B cell (primary cell): ENCODE measurements around the gene ADGRV1. TPM values are rescaled to one million over a fixed set of nuclear protein-coding genes. Genes with fewer than 3 reads are reported as not detected.

Experiments used
- ATAC-seq: fragments of 200-7000 bp; cut with Tn5 transposase; one replicate; pipeline ENCODE4 v1.10.0; 2021; ENCODE audit warnings: low read depth, mild to moderate bottlenecking, moderate number of reproducible peaks, moderate library complexity
- CTCF ChIA-PET: fragments of 350-600 bp; sonication (Branson Sonifier 250); formaldehyde crosslinking; loops from one replicate; lab custom pipeline; 2021; ENCODE audit warnings: antibody characterized with exemption, inconsistent platforms; lab: Charles Lee
- POLR2A ChIA-PET: fragments of 350-600 bp; sonication (Branson Sonifier 250); formaldehyde crosslinking; loops from one replicate; lab custom pipeline; 2021; ENCODE audit warnings: antibody characterized with exemption; lab: Charles Lee
- DNase-seq: peaks from one replicate; pipeline ENCODE4 v3.0.0; 2013
- H2AFZ ChIP-seq: 2 replicates; pipeline ENCODE4 v1.6.1; 2012; ENCODE audit warnings: mild to moderate bottlenecking, low read depth, low read length; ENCODE audit not compliant: insufficient read depth, poor library complexity, severe bottlenecking
- H3K27ac ChIP-seq, 2 donors: 1 replicate in 1 of 2; 2 replicates in 1 of 2; pipeline ENCODE4 v1.5.1; 2012 to 2013; ENCODE audit warnings: low read length in 2 of 2, mild to moderate bottlenecking in 2 of 2, moderate library complexity in 1 of 2
- H3K27me3 ChIP-seq, 4 experiments: fragments of 200-600 bp in 1 of 4; sonication (generic) in 1 of 4; replicated peaks in 1 of 4; 1 replicate in 2 of 4; 2 replicates in 2 of 4; pipeline versions ENCODE4 v1.6.1 to v1.7.0; 2013 to 2016; ENCODE audit warnings: low read length in 3 of 4, mild to moderate bottlenecking in 2 of 4, mixed read lengths in 1 of 4, moderate library complexity in 1 of 4; ENCODE audit not compliant: insufficient read depth in 4 of 4, control insufficient read depth in 3 of 4; ENCODE audit errors: control extremely low read depth in 1 of 4
- H3K36me3 ChIP-seq, 2 experiments: replicated peaks in 1 of 2; 1 replicate in 1 of 2; 2 replicates in 1 of 2; pipeline versions ENCODE4 v1.6.1 to v1.7.1; 2013; ENCODE audit warnings: low read length in 1 of 2; ENCODE audit not compliant: insufficient read depth in 2 of 2, control insufficient read depth in 1 of 2; ENCODE audit errors: control extremely low read depth in 1 of 2, extremely low read depth in 1 of 2
- H3K4me1 ChIP-seq, 2 donors: fragments of 200-600 bp in 1 of 2; sonication (generic) in 1 of 2; 1 replicate in 1 of 2; 2 replicates in 1 of 2; pipeline versions ENCODE4 v1.5.1 to v1.6.1; 2013 to 2017; ENCODE audit warnings: low read length in 2 of 2; ENCODE audit not compliant: control insufficient read depth in 2 of 2, insufficient read depth in 2 of 2
- H3K4me2 ChIP-seq: replicated peaks from 2 replicates; pipeline ENCODE3; 2012; ENCODE audit warnings: mild to moderate bottlenecking, low read depth, low read length; ENCODE audit not compliant: poor library complexity, severe bottlenecking
- H3K4me3 ChIP-seq, 5 experiments: fragments of 200-600 bp in 1 of 5; sonication (generic) in 1 of 5; 1 replicate in 3 of 5; 2 replicates in 2 of 5; pipeline versions ENCODE4 v1.5.1 to v1.7.0; 2011 to 2016; ENCODE audit warnings: low read length in 4 of 5, mild to moderate bottlenecking in 4 of 5, low read depth in 2 of 5, control low read depth in 1 of 5, moderate library complexity in 1 of 5; ENCODE audit not compliant: insufficient read depth in 1 of 5; ENCODE audit errors: control extremely low read depth in 1 of 5, extremely low read depth in 1 of 5
- H3K79me2 ChIP-seq: fragments of 200-600 bp; sonication (generic); one replicate; pipeline ENCODE4 v1.6.0; 2016; ENCODE audit warnings: low read length; ENCODE audit not compliant: control insufficient read depth, insufficient read depth
- H3K9ac ChIP-seq: fragments of 200-600 bp; sonication (generic); 2 replicates; pipeline ENCODE4 v1.6.1; 2017; ENCODE audit warnings: mild to moderate bottlenecking, low read length, moderate library complexity
- H3K9me3 ChIP-seq, 3 donors: one replicate each; pipeline versions ENCODE4 v1.6.1 to v1.7.1; 2013; ENCODE audit warnings: low read length in 2 of 3; ENCODE audit not compliant: control insufficient read depth in 2 of 3, insufficient read depth in 1 of 3; ENCODE audit errors: control extremely low read depth in 1 of 3
- H4K20me1 ChIP-seq: 2 replicates; pipeline ENCODE4 v1.6.0; 2012; ENCODE audit warnings: mild to moderate bottlenecking, low read length; ENCODE audit not compliant: insufficient read depth, control insufficient read depth, poor library complexity, severe bottlenecking
- H3K27ac Mint-ChIP-seq: one replicate; pipeline ENCODE4 v1.8.0; 2021; ENCODE audit warnings: mixed read lengths
- H3K27me3 Mint-ChIP-seq: one replicate; pipeline ENCODE4 v1.8.0; 2021; ENCODE audit warnings: mixed read lengths
- H3K4me1 Mint-ChIP-seq: one replicate; pipeline ENCODE4 v1.8.0; 2021; ENCODE audit warnings: mixed read lengths
- H3K4me3 Mint-ChIP-seq: one replicate; pipeline ENCODE4 v1.8.0; 2021; ENCODE audit warnings: mixed read lengths
- H3K9me3 Mint-ChIP-seq: one replicate; pipeline ENCODE4 v1.8.0; 2022; ENCODE audit warnings: mixed read lengths; ENCODE audit not compliant: insufficient read depth
- EZH2 ChIP-seq: IDR thresholded peaks from 2 replicates; pipeline ENCODE4 v1.6.1; 2012; ENCODE audit warnings: borderline replicate concordance, low read depth, mild to moderate bottlenecking, moderate library complexity, low read length; ENCODE audit not compliant: insufficient read depth, poor library complexity, severe bottlenecking
- WGBS: methylation state at CpG from one replicate; pipeline ENCODE4 v1.1.5; 2013; ENCODE audit warnings: missing lambda C conversion rate; ENCODE audit not compliant: insufficient coverage; 5-methylcytosine and 5-hydroxymethylcytosine counted together
- intact Hi-C: fragments of 100-400 bp; cut with micrococcal nuclease; formaldehyde crosslinking; loops from one replicate; pipeline ENCODE4 v1.10.0; 2022
- polyA plus RNA-seq: library from polyadenylated mRNA; depleted of rRNA; stranded (reverse); fragments of >200 nt; gene quantifications from 2 replicates; pipeline ENCODE4 v1.2.3, GENCODE V29; 2012
- total RNA-seq, 2 donors: library from RNA; stranded (reverse); fragments of 120-200 nt in 1 of 2; gene quantifications; 1 replicate in 1 of 2; 2 replicates in 1 of 2; pipeline versions ENCODE4 v1.2.3 to v1.2.4, GENCODE V29; 2013 to 2022
- TF ChIP-seq, protein P1 (sequence below): fragments of 200-600 bp; IDR thresholded peaks from one replicate; pipeline ENCODE4 v1.8.0; 2022; ENCODE audit warnings: antibody characterized with exemption, mild to moderate bottlenecking

ADGRV1 gene
- total and polyA plus RNA-seq, 2 donors (not counting 1 experiment from before 2014, with no cell fraction given) = 0.07 TPM; not detected in 1

GRCh38 chr5:90944116-90944515 lies 385.5 kb downstream of the ADGRV1 start:
- ATAC-seq (no peak), DNase-seq (no peak)
- Histone ChIP-seq H3K36me3 (no peaks in the 10 kb centered on the region), H3K79me2 (no peaks in the 10 kb centered on the region), H3K27ac (no peak overlapping the region), H4K20me1 (no peaks in the 10 kb centered on the region), H2AFZ (no peak overlapping the region), H3K27me3 (no peaks in the 10 kb centered on the region), H3K4me2 (no peak overlapping the region), H3K4me1 (no peaks in the 10 kb centered on the region), H3K9ac (no peak overlapping the region), H3K4me3 (no peak overlapping the region), H3K9me3 (no peaks in the 10 kb centered on the region)
- Mint-ChIP-seq H3K9me3 (no peaks in the 10 kb centered on the region), H3K4me3 (no peak overlapping the region), H3K27me3 (peaks cover 10% of the 10 kb centered on the region), H3K4me1 (no peaks in the 10 kb centered on the region), H3K27ac (no peak overlapping the region)
- CTCF ChIA-PET = no interaction called here
- POLR2A ChIA-PET = no interaction called here
- intact Hi-C loops = no loop called here
- TF ChIP-seq, protein P1, sequence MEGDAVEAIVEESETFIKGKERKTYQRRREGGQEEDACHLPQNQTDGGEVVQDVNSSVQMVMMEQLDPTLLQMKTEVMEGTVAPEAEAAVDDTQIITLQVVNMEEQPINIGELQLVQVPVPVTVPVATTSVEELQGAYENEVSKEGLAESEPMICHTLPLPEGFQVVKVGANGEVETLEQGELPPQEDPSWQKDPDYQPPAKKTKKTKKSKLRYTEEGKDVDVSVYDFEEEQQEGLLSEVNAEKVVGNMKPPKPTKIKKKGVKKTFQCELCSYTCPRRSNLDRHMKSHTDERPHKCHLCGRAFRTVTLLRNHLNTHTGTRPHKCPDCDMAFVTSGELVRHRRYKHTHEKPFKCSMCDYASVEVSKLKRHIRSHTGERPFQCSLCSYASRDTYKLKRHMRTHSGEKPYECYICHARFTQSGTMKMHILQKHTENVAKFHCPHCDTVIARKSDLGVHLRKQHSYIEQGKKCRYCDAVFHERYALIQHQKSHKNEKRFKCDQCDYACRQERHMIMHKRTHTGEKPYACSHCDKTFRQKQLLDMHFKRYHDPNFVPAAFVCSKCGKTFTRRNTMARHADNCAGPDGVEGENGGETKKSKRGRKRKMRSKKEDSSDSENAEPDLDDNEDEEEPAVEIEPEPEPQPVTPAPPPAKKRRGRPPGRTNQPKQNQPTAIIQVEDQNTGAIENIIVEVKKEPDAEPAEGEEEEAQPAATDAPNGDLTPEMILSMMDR = no peak
- TF ChIP-seq EZH2 = no peak

DNA sequence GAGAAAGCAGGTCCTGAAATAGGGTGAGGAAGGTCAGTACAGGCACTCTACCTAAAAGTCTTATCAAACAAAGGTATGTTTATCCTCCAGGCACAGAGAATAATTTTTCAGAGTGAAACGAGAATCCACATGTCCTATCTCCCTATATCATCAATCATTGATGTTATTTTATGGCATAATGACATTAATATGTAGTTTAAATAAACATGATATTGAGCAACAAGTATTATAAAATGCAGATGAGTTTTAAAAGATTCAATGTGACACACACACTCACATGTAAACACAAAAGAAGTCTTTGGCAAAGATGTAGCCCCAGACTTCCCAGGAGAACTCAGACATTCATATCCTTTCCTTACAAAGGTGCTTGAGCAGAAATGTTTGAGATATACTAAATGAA lies 389.1 kb downstream of the ADGRV1 start:
- no peak for TF ChIP-seq EZH2
- TF ChIP-seq, protein P1 = no peak
- Histone ChIP-seq H3K9ac (no peak overlapping the region), H4K20me1 (no peaks in the 10 kb centered on the region), H3K9me3 (no peaks in the 10 kb centered on the region), H3K4me2 (no peak overlapping the region), H3K4me1 (no peaks in the 10 kb centered on the region), H3K27me3 (no peaks in the 10 kb centered on the region), H3K36me3 (no peaks in the 10 kb centered on the region), H3K27ac (no peak overlapping the region), H3K4me3 (no peak overlapping the region), H2AFZ (no peak overlapping the region), H3K79me2 (no peaks in the 10 kb centered on the region)
- no peak overlapping the region for H3K27ac Mint-ChIP-seq
- POLR2A ChIA-PET = no interaction called here
- CTCF ChIA-PET = no interaction called here
- no peaks in the 10 kb centered on the region for H3K4me1 Mint-ChIP-seq
- H3K27me3 Mint-ChIP-seq = peaks cover 15% of the 10 kb centered on the region
- no CpG with 5 or more reads among the region's 1 CpG for WGBS
- H3K9me3 Mint-ChIP-seq = no peaks in the 10 kb centered on the region
- ATAC-seq (no peak), DNase-seq (no peak)
- no peak overlapping the region for H3K4me3 Mint-ChIP-seq
- intact Hi-C loops = no loop called here
